Fibroblast of lung (primary cell): Measurements from ENCODE around the gene CDKN1A.

ENCODE experiments used
- EZH2 ChIP-seq: IDR thresholded peaks from 2 replicates; pipeline ENCODE4 v1.5.1; 2012; ENCODE audit warnings: low read length, control low read depth, mild to moderate bottlenecking; ENCODE audit errors: missing control alignments
- TF ChIP-seq, protein P1 (sequence below), 2 donors: IDR thresholded peaks in 1 of 2; conservative IDR thresholded peaks in 1 of 2; 1 replicate in 1 of 2; 2 replicates in 1 of 2; pipeline ENCODE4 v1.5.1; 2011 to 2012; ENCODE audit warnings: low read length in 2 of 2, control low read depth in 1 of 2, inconsistent platforms in 1 of 2, low read depth in 1 of 2, mild to moderate bottlenecking in 1 of 2

DNA sequence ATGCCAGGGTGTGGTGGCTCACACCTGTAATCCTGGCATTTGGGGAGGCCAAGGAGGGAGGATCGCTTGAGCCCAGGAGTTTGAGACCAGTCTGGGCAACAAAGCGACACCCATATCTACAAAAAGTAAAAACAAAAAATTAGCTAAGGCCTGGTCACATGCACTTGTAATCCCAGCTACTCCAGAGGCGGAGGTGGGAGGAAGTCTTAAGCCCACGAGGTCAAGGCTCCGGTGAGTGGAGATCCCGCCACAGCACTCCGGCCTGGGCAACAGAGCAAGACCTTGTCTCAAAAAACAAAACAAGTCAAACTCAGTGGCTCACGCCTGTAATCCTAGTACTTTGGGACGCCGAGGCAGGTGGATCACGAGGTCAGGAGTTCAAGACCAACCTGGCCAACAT, 48.7 kb upstream of the CDKN1A start:
- TF ChIP-seq, protein P1, sequence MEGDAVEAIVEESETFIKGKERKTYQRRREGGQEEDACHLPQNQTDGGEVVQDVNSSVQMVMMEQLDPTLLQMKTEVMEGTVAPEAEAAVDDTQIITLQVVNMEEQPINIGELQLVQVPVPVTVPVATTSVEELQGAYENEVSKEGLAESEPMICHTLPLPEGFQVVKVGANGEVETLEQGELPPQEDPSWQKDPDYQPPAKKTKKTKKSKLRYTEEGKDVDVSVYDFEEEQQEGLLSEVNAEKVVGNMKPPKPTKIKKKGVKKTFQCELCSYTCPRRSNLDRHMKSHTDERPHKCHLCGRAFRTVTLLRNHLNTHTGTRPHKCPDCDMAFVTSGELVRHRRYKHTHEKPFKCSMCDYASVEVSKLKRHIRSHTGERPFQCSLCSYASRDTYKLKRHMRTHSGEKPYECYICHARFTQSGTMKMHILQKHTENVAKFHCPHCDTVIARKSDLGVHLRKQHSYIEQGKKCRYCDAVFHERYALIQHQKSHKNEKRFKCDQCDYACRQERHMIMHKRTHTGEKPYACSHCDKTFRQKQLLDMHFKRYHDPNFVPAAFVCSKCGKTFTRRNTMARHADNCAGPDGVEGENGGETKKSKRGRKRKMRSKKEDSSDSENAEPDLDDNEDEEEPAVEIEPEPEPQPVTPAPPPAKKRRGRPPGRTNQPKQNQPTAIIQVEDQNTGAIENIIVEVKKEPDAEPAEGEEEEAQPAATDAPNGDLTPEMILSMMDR (conservative IDR thresholded peaks at IDR 0.05 in 1 of 2, IDR thresholded peaks at IDR 0.05 in 1 of 2; ENCODE audit: low read depth in 1 of 2, low read length in 2 of 2), result no peak
- TF ChIP-seq EZH2, result no peak
